ENCODE data around the gene SORL1. TPM values are rescaled to one million over a fixed set of nuclear protein-coding genes. Genes with fewer than 3 reads are reported as not detected.
A peak's percentile ranks its signal among the peaks of the same experiment; 100 is the strongest.
"Not testable (repeated sequence)": the region's sequence is repeated elsewhere in the genome, so short reads cannot be mapped to it uniquely, and the experiment has no call there.

The SORL1 gene
- polyA plus RNA-seq, 3 donors = 52.5 to 61.9 (median 59.4) TPM

- Histone ChIP-seq H3K4me3 (replicated peaks in 1 of 3; ENCODE audit: low read depth in 2 of 3, low read length in 3 of 3) (no peak overlapping the region), H3K9me3 (replicated peaks in 1 of 2; ENCODE audit: control insufficient read depth in 1 of 2, insufficient read depth in 1 of 2, low read length in 2 of 2) (peaks cover 0 to 2% of the 10 kb centered on the region in 2 donors), H3K79me2 (ENCODE audit: insufficient read depth, low read length) (peaks cover 22% of the 10 kb centered on the region), H3K27me3 (ENCODE audit: control insufficient read depth in 2 of 2, insufficient read depth in 2 of 2, low read length in 2 of 2) (no peaks in the 10 kb centered on the region), H3K27ac (ENCODE audit: low read depth in 1 of 2, low read length in 2 of 2) (no peak overlapping the region), H3K36me3 (replicated peaks in 1 of 2; ENCODE audit: control insufficient read depth in 1 of 2, insufficient read depth in 2 of 2, low read length in 2 of 2) (peaks cover 72 to 85% of the 10 kb centered on the region in 2 donors), H3K9ac (ENCODE audit: insufficient read depth, low read length, poor library complexity, severe bottlenecking) (no peak overlapping the region), H3K4me1 (ENCODE audit: control insufficient read depth in 1 of 2, insufficient read depth in 2 of 2, low read length in 2 of 2) (peaks cover 10 to 12% of the 10 kb centered on the region in 2 donors), H2AFZ (ENCODE audit: insufficient read depth, low read depth, low read length, poor library complexity, severe bottlenecking) (no peak overlapping the region), H4K20me1 (ENCODE audit: insufficient read depth, low read length) (peaks cover 98% of the 10 kb centered on the region), H3K4me2 (replicated peaks; ENCODE audit: extremely low read depth, low read length, poor library complexity, severe bottlenecking) (no peak overlapping the region)
- intact Hi-C loops (cut with micrococcal nuclease) = no loop called here
- Mint-ChIP-seq H3K4me1 (peaks cover 12% of the 10 kb centered on the region), H3K27me3 (ENCODE audit: low read depth in 3 of 3) (no peaks in the 10 kb centered on the region), H3K4me3 (no peak overlapping the region), H3K27ac (no peak overlapping the region), H3K36me3 (peaks cover 78 to 81% of the 10 kb centered on the region in 2 donors), H3K9me3 (peaks cover 2 to 9% (median 3%) of the 10 kb centered on the region in 7 donors)
- TF ChIP-seq CTCF (IDR thresholded peaks at IDR 0.05) = no peak
- no CpG with 5 or more reads among the region's 1 CpG for WGBS (ENCODE audit: insufficient coverage)
- DNase-seq = no peak
Measured at GRCh38 chr11:121500717-121501116, 48.6 kb downstream of the SORL1 start.

DNA sequence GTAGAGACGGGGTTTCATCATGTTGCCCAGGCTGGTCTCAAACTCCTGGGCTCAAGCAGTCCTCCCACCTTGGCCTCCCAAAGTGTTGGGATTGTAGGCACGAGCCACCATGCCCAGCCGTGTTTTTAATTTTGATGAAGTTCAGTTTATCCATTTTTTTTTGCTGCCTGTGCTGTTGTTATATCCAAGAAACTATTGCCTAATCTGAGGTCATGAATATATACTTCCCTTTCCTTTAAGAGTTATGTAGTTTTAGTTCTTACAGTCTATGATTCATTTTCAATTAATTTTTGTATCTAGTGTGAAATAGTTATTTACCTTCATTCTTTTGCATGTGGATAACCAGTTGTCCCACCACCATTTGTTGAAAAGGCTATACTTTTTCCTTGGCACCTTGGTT lies 50.9 kb downstream of the SORL1 start:
- 40% methylated on average over 2 of the region's 3 CpGs for WGBS (ENCODE audit: insufficient coverage)
- Histone ChIP-seq H4K20me1 (ENCODE audit: insufficient read depth, low read length) (peaks cover 98% of the 10 kb centered on the region), H3K4me3 (replicated peaks in 1 of 3; ENCODE audit: low read depth in 2 of 3, low read length in 3 of 3) (no peak overlapping the region), H3K36me3 (replicated peaks in 1 of 2; ENCODE audit: control insufficient read depth in 1 of 2, insufficient read depth in 2 of 2, low read length in 2 of 2) (peaks cover 60 to 84% of the 10 kb centered on the region in 2 donors), H3K4me2 (replicated peaks; ENCODE audit: extremely low read depth, low read length, poor library complexity, severe bottlenecking) (peak overlapping the region; percentile 27), H3K79me2 (ENCODE audit: insufficient read depth, low read length) (peaks cover 42% of the 10 kb centered on the region), H3K4me1 (ENCODE audit: control insufficient read depth in 1 of 2, insufficient read depth in 2 of 2, low read length in 2 of 2) (peaks cover 10 to 12% of the 10 kb centered on the region in 2 donors), H3K9ac (ENCODE audit: insufficient read depth, low read length, poor library complexity, severe bottlenecking) (no peak overlapping the region), H3K27me3 (ENCODE audit: control insufficient read depth in 2 of 2, insufficient read depth in 2 of 2, low read length in 2 of 2) (no peaks in the 10 kb centered on the region), H3K9me3 (replicated peaks in 1 of 2; ENCODE audit: control insufficient read depth in 1 of 2, insufficient read depth in 1 of 2, low read length in 2 of 2) (peaks cover 0 to 8% of the 10 kb centered on the region in 2 donors), H3K27ac (ENCODE audit: low read depth in 1 of 2, low read length in 2 of 2) (peak overlapping the region; percentile 30 to 56), H2AFZ (ENCODE audit: insufficient read depth, low read depth, low read length, poor library complexity, severe bottlenecking) (no peak overlapping the region)
- H3K27me3 Mint-ChIP-seq (ENCODE audit: low read depth in 3 of 3) = no peaks in the 10 kb centered on the region
- peaks cover 73 to 74% of the 10 kb centered on the region in 2 donors for H3K36me3 Mint-ChIP-seq
- TF ChIP-seq CTCF (IDR thresholded peaks at IDR 0.05) = no peak
- H3K27ac Mint-ChIP-seq = peak overlapping the region; percentile 54 to 88 (median 72)
- peak; percentile 32 to 63 (median 52) for DNase-seq
- peaks cover 12% of the 10 kb centered on the region for H3K4me1 Mint-ChIP-seq
- intact Hi-C loops (cut with micrococcal nuclease) = no loop called here
- H3K9me3 Mint-ChIP-seq = peaks cover 9 to 13% (median 9%) of the 10 kb centered on the region in 7 donors
- no peak overlapping the region for H3K4me3 Mint-ChIP-seq

DNA sequence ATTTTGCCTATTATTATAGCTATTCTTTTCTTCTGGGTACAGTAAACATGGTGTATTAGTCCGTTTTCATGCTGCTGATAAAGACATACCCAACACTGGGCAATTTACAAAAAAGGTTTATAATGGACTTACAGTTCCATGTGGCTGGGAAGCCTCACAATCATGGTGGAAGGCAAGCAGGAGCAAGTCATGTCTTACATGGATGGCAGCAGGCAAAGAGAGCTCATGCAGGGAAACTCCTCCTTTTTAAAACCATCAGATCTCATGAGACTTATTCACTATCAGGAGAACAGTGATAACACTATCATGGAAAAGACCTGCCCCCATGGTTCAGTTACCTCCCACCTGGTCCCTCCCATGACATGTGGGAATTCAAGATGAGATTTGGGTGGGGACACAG lies 54.1 kb downstream of the SORL1 start:
- intact Hi-C loops (cut with micrococcal nuclease) = not testable (repeated sequence)

More for the DNA sequence above, 54.1 kb downstream of the SORL1 start:
- Histone ChIP-seq H3K4me1 (ENCODE audit: control insufficient read depth in 1 of 2, insufficient read depth in 2 of 2, low read length in 2 of 2) (peaks cover 10 to 12% of the 10 kb centered on the region in 2 donors), H4K20me1 (ENCODE audit: insufficient read depth, low read length) (peaks cover 97% of the 10 kb centered on the region), H3K36me3 (replicated peaks in 1 of 2; ENCODE audit: control insufficient read depth in 1 of 2, insufficient read depth in 2 of 2, low read length in 2 of 2) (peaks cover 47 to 84% of the 10 kb centered on the region in 2 donors), H3K79me2 (ENCODE audit: insufficient read depth, low read length) (peaks cover 56% of the 10 kb centered on the region)
- not testable (repeated sequence) for DNase-seq; H3K9me3 ChIP-seq (replicated peaks in 1 of 2; ENCODE audit: control insufficient read depth in 1 of 2, insufficient read depth in 1 of 2, low read length in 2 of 2); H3K27ac ChIP-seq (ENCODE audit: low read depth in 1 of 2, low read length in 2 of 2); H2AFZ ChIP-seq (ENCODE audit: insufficient read depth, low read depth, low read length, poor library complexity, severe bottlenecking); H3K4me2 ChIP-seq (replicated peaks; ENCODE audit: extremely low read depth, low read length, poor library complexity, severe bottlenecking); H3K27me3 ChIP-seq (ENCODE audit: control insufficient read depth in 2 of 2, insufficient read depth in 2 of 2, low read length in 2 of 2); H3K4me3 Mint-ChIP-seq; H3K4me3 ChIP-seq (replicated peaks in 1 of 3; ENCODE audit: low read depth in 2 of 3, low read length in 3 of 3); H3K27me3 Mint-ChIP-seq (ENCODE audit: low read depth in 3 of 3); H3K9ac ChIP-seq (ENCODE audit: insufficient read depth, low read length, poor library complexity, severe bottlenecking)
- Mint-ChIP-seq H3K4me1 (peaks cover 12% of the 10 kb centered on the region), H3K9me3 (peaks cover 8 to 12% (median 9%) of the 10 kb centered on the region in 7 donors), H3K36me3 (peaks cover 67 to 75% of the 10 kb centered on the region in 2 donors), H3K27ac (peak overlapping the region in 1 of 7 donors; percentile 50)
- no CpG with 5 or more reads among the region's 1 CpG for WGBS (ENCODE audit: insufficient coverage)

Measured in CD14-positive monocyte (primary cell).